PC-3 (cell line): ENCODE measurements around the gene CRIM1. TPM values are rescaled to one million over a fixed set of nuclear protein-coding genes. Genes with fewer than 3 reads are reported as not detected.

Experiments
- ATAC-seq: fragments of 200-7000 bp; cut with Tn5 transposase; 2 replicates; pipeline ENCODE4 v1.9.1; 2020; ENCODE audit warnings: mild to moderate bottlenecking, moderate library complexity
- BruUV-seq: library from RNA; stranded (reverse); fragments of 400-500 nt; replicated peaks from 2 replicates; lab custom pipeline; 2021; lab: Mats Ljungman, UMichigan
- CTCF ChIA-PET: fragments of 300-600 bp; sonication (Branson Sonifier 250); formaldehyde crosslinking; loops from one replicate; lab custom pipeline; 2022; ENCODE audit warnings: antibody characterized with exemption; lab: Charles Lee
- POLR2A ChIA-PET: fragments of 300-600 bp; sonication (Branson Sonifier 250); formaldehyde crosslinking; loops from one replicate; lab custom pipeline; 2022; ENCODE audit warnings: antibody characterized with exemption; ENCODE audit not compliant: unreplicated experiment; lab: Charles Lee
- DNase-seq: peaks from one replicate; pipeline ENCODE4 v3.0.0-alpha.2; 2015
- H2AFZ ChIP-seq: fragments of 300-600 bp; sonication (generic); 2 replicates; pipeline ENCODE4 v1.6.0; 2016; ENCODE audit warnings: antibody characterized with exemption, low read length
- H3F3A ChIP-seq: fragments of 300-600 bp; sonication (generic); one replicate; pipeline ENCODE4 v1.6.0; 2017; ENCODE audit warnings: antibody characterized with exemption, low read length, control low read depth, mild to moderate bottlenecking; ENCODE audit not compliant: unreplicated experiment
- H3K27ac ChIP-seq: fragments of 300-600 bp; sonication (generic); 2 replicates; pipeline ENCODE4 v1.5.1; 2016; ENCODE audit warnings: mild to moderate bottlenecking, low read length
- H3K27me3 ChIP-seq: fragments of 300-600 bp; sonication (generic); 2 replicates; pipeline ENCODE4 v1.6.1; 2016; ENCODE audit warnings: low read length, mixed read lengths
- H3K36me3 ChIP-seq: fragments of 300-600 bp; sonication (generic); 2 replicates; pipeline ENCODE4 v1.6.1; 2016; ENCODE audit warnings: low read depth, mixed run types, low read length, mixed read lengths
- H3K4me1 ChIP-seq: fragments of 300-600 bp; sonication (generic); 2 replicates; pipeline ENCODE4 v1.5.1; 2016; ENCODE audit warnings: low read length; ENCODE audit not compliant: insufficient read depth
- H3K4me2 ChIP-seq: fragments of 300-600 bp; sonication (generic); 2 replicates; pipeline ENCODE4 v1.6.0; 2016; ENCODE audit warnings: low read length
- H3K4me3 ChIP-seq: fragments of 300-600 bp; sonication (generic); 2 replicates; pipeline ENCODE4 v1.5.1; 2016; ENCODE audit warnings: mild to moderate bottlenecking, low read length, mixed read lengths
- H3K79me2 ChIP-seq: fragments of 300-600 bp; sonication (generic); 2 replicates; pipeline ENCODE4 v1.6.1; 2017; ENCODE audit warnings: low read length, mixed read lengths
- H3K9ac ChIP-seq: fragments of 300-600 bp; sonication (generic); 2 replicates; pipeline ENCODE4 v1.6.0; 2016; ENCODE audit warnings: mild to moderate bottlenecking, low read length
- H3K9me2 ChIP-seq: fragments of 300-600 bp; sonication (generic); replicated peaks from 2 replicates; pipeline ENCODE4 v1.6.1; 2016; ENCODE audit warnings: mixed run types, low read length, mixed read lengths
- H3K9me3 ChIP-seq: fragments of 300-600 bp; sonication (generic); 2 replicates; pipeline ENCODE4 v1.6.1; 2016; ENCODE audit warnings: low read length, mixed read lengths
- H4K20me1 ChIP-seq: fragments of 300-600 bp; sonication (generic); 2 replicates; pipeline ENCODE4 v1.6.1; 2016; ENCODE audit warnings: low read length, mixed read lengths
- EZH2 ChIP-seq: fragments of 300-600 bp; sonication (generic); IDR thresholded peaks from one replicate; pipeline ENCODE4 v1.6.1; 2017; ENCODE audit warnings: antibody characterized with exemption, mild to moderate bottlenecking, low read length; ENCODE audit not compliant: unreplicated experiment
- EZH2phosphoT487 ChIP-seq: fragments of 300-600 bp; sonication (generic); IDR thresholded peaks from 2 replicates; pipeline ENCODE4 v1.6.1; 2018; ENCODE audit warnings: mild to moderate bottlenecking, antibody characterized with exemption, low read length, borderline replicate concordance
- intact Hi-C: fragments of 100-400 bp; cut with micrococcal nuclease; formaldehyde crosslinking; loops from 2 replicates; pipeline ENCODE4 v1.9.0; 2023
- total RNA-seq: library from RNA; depleted of rRNA; stranded (reverse); fragments of >200 nt; gene quantifications from 2 replicates; pipeline ENCODE4 v1.2.3, GENCODE V29; 2014
- TF ChIP-seq, protein P1 (sequence below): fragments of 300-600 bp; sonication (generic); conservative IDR thresholded peaks from 2 replicates; pipeline ENCODE4 v1.5.1; 2017; ENCODE audit warnings: antibody characterized with exemption, low read depth, mild to moderate bottlenecking, low read length

CRIM1 gene
- total RNA-seq, 1 experiment from 2014 or later, result 70.7 TPM

DNA sequence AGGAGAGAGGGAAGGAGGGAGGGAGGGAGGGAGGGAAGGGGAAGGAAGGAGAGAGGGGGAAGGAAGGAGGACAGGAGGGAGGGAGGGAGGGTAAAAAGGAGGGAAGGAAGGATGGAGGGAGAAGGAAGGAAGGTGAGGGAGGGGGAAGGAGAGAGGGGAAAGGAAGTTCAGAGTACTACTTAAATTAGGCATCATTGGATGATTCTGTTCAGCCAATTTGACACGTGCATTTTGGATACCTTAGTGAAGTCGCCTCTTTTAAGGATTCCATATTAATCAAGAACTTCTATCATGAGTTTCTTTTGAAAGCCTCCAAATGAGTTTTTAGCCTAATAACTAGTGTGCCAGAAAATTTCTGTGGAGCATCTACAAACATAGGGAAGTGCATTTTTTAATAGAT, 179.5 kb downstream of the CRIM1 start:
- H3K4me3 ChIP-seq, result no peak overlapping the region
- H4K20me1 ChIP-seq, result no peaks in the 10 kb centered on the region
- ATAC-seq (no peak), DNase-seq (no peak)
- peaks cover 20% of the 10 kb centered on the region; the same call in 1 of the 2 replicates for H3K36me3 ChIP-seq
- no peaks in the 10 kb centered on the region for H3K79me2 ChIP-seq
- no peak overlapping the region for H2AFZ ChIP-seq
- H3F3A ChIP-seq, result no peaks in the 10 kb centered on the region
- no peaks in the 10 kb centered on the region for H3K27me3 ChIP-seq
- BruUV-seq, result no TSS peak
- intact Hi-C loops, result no loop called here
- ChIA-PET CTCF (no interaction called here), POLR2A (no interaction called here)
- H3K4me1 ChIP-seq, result peaks cover 8% of the 10 kb centered on the region
- H3K4me2 ChIP-seq, result no peak overlapping the region
- H3K9ac ChIP-seq, result no peak overlapping the region
- H3K9me3 ChIP-seq, result no peaks in the 10 kb centered on the region
- TF ChIP-seq, protein P1, sequence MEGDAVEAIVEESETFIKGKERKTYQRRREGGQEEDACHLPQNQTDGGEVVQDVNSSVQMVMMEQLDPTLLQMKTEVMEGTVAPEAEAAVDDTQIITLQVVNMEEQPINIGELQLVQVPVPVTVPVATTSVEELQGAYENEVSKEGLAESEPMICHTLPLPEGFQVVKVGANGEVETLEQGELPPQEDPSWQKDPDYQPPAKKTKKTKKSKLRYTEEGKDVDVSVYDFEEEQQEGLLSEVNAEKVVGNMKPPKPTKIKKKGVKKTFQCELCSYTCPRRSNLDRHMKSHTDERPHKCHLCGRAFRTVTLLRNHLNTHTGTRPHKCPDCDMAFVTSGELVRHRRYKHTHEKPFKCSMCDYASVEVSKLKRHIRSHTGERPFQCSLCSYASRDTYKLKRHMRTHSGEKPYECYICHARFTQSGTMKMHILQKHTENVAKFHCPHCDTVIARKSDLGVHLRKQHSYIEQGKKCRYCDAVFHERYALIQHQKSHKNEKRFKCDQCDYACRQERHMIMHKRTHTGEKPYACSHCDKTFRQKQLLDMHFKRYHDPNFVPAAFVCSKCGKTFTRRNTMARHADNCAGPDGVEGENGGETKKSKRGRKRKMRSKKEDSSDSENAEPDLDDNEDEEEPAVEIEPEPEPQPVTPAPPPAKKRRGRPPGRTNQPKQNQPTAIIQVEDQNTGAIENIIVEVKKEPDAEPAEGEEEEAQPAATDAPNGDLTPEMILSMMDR, result no peak
- TF ChIP-seq EZH2phosphoT487 (no peak), EZH2 (no peak)
- no peak overlapping the region for H3K27ac ChIP-seq
- no peaks in the 10 kb centered on the region for H3K9me2 ChIP-seq

DNA sequence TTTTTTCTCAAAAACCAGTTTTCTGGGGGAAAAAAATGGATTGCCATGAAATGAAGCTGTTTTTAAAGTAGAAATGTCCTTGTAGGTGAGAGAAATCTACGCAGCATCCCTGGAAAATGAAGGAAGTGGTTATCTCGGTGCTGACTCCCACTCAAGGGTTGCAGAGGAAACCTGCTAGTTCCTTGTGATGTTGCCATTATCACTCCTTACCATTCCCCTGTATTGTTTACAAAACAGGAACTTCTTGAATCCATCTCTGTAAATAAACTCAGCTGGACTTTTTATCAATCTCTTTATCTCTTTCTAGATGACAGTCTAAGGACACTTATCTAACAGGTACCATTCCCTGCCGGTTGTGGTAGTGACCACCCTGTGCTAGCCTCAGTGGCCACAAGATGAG, 181.2 kb downstream of the CRIM1 start:
- intact Hi-C loops, result no loop called here
- Histone ChIP-seq H3K36me3 (peaks cover 26% of the 10 kb centered on the region; the same call in 1 of the 2 replicates), H3F3A (no peaks in the 10 kb centered on the region), H3K27ac (no peak overlapping the region), H3K4me1 (peaks cover 8% of the 10 kb centered on the region), H4K20me1 (no peaks in the 10 kb centered on the region), H3K9me2 (no peaks in the 10 kb centered on the region), H3K4me2 (no peak overlapping the region), H3K4me3 (no peak overlapping the region), H3K79me2 (no peaks in the 10 kb centered on the region), H3K27me3 (no peaks in the 10 kb centered on the region), H3K9ac (no peak overlapping the region), H2AFZ (no peak overlapping the region), H3K9me3 (no peaks in the 10 kb centered on the region)
- ChIA-PET CTCF (interaction anchor here (0.9 kb wide), 1 partner anchor 184 kb away, joined by 3 read pairs; no protein-coding TSS in a partner anchor), POLR2A (no interaction called here)
- no TSS peak for BruUV-seq
- ATAC-seq (no peak), DNase-seq (no peak)
- no peak for TF ChIP-seq EZH2
- TF ChIP-seq, protein P1, result no peak
- TF ChIP-seq EZH2phosphoT487, result no peak

DNA sequence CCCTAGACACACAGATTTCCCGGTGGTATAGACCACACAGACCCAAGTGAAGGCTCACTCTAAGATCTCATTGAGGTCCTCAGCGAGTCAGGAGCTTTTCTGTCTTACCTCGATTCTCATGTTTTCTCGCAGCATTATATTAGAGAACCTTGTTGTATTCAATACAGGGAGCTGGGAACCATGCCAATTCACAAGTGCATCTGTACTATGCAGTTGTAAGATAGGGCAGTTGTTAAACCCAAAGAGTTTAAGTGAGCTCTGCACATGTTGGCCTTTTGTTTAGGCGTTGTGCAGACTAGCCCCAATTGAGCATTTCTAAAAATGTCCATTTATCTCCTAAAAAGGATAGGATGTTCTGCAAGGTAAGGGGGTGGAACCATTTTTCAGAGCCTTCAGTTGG, 182.8 kb downstream of the CRIM1 start:
- CTCF ChIA-PET, result no interaction called here
- no TSS peak for BruUV-seq
- POLR2A ChIA-PET, result no interaction called here
- no peaks in the 10 kb centered on the region for H3F3A ChIP-seq
- H3K27ac ChIP-seq, result no peak overlapping the region
- no peaks in the 10 kb centered on the region for H4K20me1 ChIP-seq
- peaks cover 8% of the 10 kb centered on the region for H3K4me1 ChIP-seq
- DNase-seq (no peak), ATAC-seq (no peak)
- no peak overlapping the region for H3K4me3 ChIP-seq
- H3K9me2 ChIP-seq, result no peaks in the 10 kb centered on the region
- no peaks in the 10 kb centered on the region for H3K79me2 ChIP-seq
- no peak overlapping the region for H3K4me2 ChIP-seq
- no peaks in the 10 kb centered on the region for H3K27me3 ChIP-seq
- H3K9ac ChIP-seq, result no peak overlapping the region
- TF ChIP-seq, protein P1, result no peak
- TF ChIP-seq EZH2, result no peak
- TF ChIP-seq EZH2phosphoT487, result no peak
- H3K36me3 ChIP-seq, result peaks cover 31% of the 10 kb centered on the region; the same call in 1 of the 2 replicates
- no peak overlapping the region for H2AFZ ChIP-seq
- intact Hi-C loops, result no loop called here
- H3K9me3 ChIP-seq, result no peaks in the 10 kb centered on the region
